Right forelimb (tissue), 1 donor: ENCODE measurements around the gene RAB5B.
"Not testable (repeated sequence)": the region's sequence is repeated elsewhere in the genome, so short reads cannot be mapped to it uniquely, and the experiment has no call there.

Source experiments
- DNase-seq: peaks from one replicate; pipeline ENCODE4 v3.0.0-alpha.2; 2018

Gene RAB5B

GRCh38 chr12:56020423-56021184, 46.7 kb downstream of the RAB5B start, which contains the start of gene IKZF4:
Gene IKZF4, plus strand, starts transcription at chr12:56021043. Its CDS starts 451 bp downstream, at chr12:56021494.
- peak; percentile 79 for DNase-seq

GRCh38 chr12:56021889-56022497, 48.1 kb downstream of the RAB5B start:
- no peak for DNase-seq

GRCh38 chr12:56028511-56029165, 54.8 kb downstream of the RAB5B start:
- no peak for DNase-seq

- DNase-seq: no peak
Measured at GRCh38 chr12:56029166-56029519, 55.3 kb downstream of the RAB5B start.

GRCh38 chr12:56029666-56030293, 55.9 kb downstream of the RAB5B start:
- DNase-seq: peak; percentile 67

- no peak for DNase-seq
Measured at GRCh38 chr12:56031987-56032386, 58.1 kb downstream of the RAB5B start.

GRCh38 chr12:56034586-56035332, 60.9 kb downstream of the RAB5B start:
- DNase-seq: no peak

GRCh38 chr12:56037161-56037560, 63.3 kb downstream of the RAB5B start:
- no peak for DNase-seq

GRCh38 chr12:56038022-56038655, 64.3 kb downstream of the RAB5B start:
- no peak for DNase-seq

GRCh38 chr12:56040151-56040550, 66.3 kb downstream of the RAB5B start:
- DNase-seq: no peak

GRCh38 chr12:56040963-56041551, 67.2 kb downstream of the RAB5B start:
- DNase-seq: no peak

- DNase-seq: peak; percentile 96
Measured at GRCh38 chr12:56041552-56042429, 67.9 kb downstream of the RAB5B start, which contains the start of gene RPS26. Gene RPS26, plus strand, starts transcription at chr12:56041918. Its CDS starts 249 bp downstream, at chr12:56042167.

- not testable (repeated sequence) for DNase-seq
Measured at GRCh38 chr12:56042430-56042813, 68.5 kb downstream of the RAB5B start.

GRCh38 chr12:56042843-56043242, 69.0 kb downstream of the RAB5B start:
- DNase-seq: no peak
